ENCODE results near the gene COL26A1. TPM values are rescaled to one million over a fixed set of nuclear protein-coding genes. Genes with fewer than 3 reads are reported as not detected.

Gene COL26A1
- total RNA-seq, 3 donors from 2014 or later (not counting 1 experiment from before 2014, with no cell fraction given), result 0.16 TPM; not detected in 2

DNA sequence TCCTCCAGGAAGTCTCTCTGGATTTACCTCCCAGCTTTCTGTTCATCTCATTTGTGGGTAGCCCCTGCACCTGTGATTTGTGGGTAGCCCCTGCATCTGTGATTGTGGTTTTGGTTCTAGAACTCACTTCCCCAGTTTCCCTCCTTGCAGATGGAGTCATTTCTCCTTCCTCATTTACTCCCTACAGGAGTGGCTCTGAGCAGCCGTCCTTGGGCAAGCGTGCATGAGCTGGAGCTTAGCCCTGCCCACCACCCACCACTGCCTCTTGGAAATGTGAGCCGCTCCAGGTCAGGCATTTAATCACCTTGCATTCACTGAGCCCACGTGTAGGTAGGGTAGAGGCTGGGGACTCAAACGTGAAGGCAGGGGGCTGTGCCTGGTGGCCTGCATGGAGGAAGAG, 8.2 kb downstream of the COL26A1 start:
- H3K4me1 ChIP-seq (ENCODE audit: control insufficient read depth, insufficient read depth, low read length), result no peaks in the 10 kb centered on the region
- no peaks in the 10 kb centered on the region for H3K27me3 ChIP-seq (ENCODE audit: control insufficient read depth, insufficient read depth, low read length)
- H3K4me1 Mint-ChIP-seq, result peaks cover 0 to 5% of the 10 kb centered on the region in 2 donors
- no peaks in the 10 kb centered on the region for H3K36me3 ChIP-seq (ENCODE audit: control insufficient read depth, insufficient read depth, low read length)
- TF ChIP-seq, protein P1, sequence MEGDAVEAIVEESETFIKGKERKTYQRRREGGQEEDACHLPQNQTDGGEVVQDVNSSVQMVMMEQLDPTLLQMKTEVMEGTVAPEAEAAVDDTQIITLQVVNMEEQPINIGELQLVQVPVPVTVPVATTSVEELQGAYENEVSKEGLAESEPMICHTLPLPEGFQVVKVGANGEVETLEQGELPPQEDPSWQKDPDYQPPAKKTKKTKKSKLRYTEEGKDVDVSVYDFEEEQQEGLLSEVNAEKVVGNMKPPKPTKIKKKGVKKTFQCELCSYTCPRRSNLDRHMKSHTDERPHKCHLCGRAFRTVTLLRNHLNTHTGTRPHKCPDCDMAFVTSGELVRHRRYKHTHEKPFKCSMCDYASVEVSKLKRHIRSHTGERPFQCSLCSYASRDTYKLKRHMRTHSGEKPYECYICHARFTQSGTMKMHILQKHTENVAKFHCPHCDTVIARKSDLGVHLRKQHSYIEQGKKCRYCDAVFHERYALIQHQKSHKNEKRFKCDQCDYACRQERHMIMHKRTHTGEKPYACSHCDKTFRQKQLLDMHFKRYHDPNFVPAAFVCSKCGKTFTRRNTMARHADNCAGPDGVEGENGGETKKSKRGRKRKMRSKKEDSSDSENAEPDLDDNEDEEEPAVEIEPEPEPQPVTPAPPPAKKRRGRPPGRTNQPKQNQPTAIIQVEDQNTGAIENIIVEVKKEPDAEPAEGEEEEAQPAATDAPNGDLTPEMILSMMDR (IDR thresholded peaks at IDR 0.05), result no peak
- H3K4me3 Mint-ChIP-seq, result no peak overlapping the region
- no peak overlapping the region for H3K4me3 ChIP-seq (ENCODE audit: low read length)
- WGBS (ENCODE audit: insufficient coverage), result 7% methylated on average over 5 of the region's 5 CpGs
- no peaks in the 10 kb centered on the region for H3K36me3 Mint-ChIP-seq
- ATAC-seq (no peak), DNase-seq (no peak)
- no peak overlapping the region for H3K27ac ChIP-seq (ENCODE audit: low read length)
- H3K27ac Mint-ChIP-seq, result no peak overlapping the region
- no peaks in the 10 kb centered on the region for H3K9me3 ChIP-seq (ENCODE audit: control insufficient read depth, insufficient read depth, low read length)
- H3K27me3 Mint-ChIP-seq (ENCODE audit: low read depth in 2 of 2), result peaks cover 22 to 30% of the 10 kb centered on the region in 2 donors
- H3K9me3 Mint-ChIP-seq, result no peaks in the 10 kb centered on the region
- intact Hi-C loops (cut with micrococcal nuclease), result no loop called here

DNA sequence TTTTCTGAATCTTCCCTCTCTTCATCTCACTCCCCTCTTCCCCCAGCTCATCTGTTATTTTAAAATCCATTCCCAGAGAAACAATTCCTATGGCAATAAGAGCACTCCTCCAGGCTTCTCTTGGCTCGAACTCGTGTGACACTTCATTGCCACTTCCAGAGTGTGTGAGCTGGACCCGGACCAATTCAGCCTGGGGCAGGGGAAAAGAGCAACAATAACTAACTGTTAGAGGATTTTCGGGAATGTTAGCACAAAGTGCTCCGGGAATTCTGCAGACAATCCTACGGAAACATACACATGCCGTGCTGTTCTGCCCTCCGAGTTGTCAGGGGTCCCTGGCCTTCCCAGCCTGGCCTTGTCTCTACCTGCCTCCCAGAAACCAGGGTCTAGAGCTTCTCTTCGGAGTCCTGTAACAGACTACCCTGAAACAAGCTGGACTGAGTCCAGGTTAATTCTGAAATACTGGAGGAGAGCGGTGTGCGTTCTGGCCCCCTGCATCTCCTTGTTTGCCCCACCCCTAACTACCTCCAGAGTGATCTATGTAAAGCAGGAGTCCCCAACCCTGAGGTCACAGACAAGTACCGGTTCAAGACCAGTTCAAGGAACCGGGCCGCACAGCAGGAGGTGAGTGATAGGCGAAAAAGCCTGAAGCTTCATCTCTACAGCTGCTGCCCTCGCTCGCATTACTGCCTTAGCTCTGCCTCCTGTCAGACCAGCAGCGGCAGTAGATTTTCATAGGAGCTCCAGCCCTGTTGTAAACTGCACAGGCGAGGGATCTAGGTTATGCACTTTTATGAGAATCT, 11.3 kb downstream of the COL26A1 start:
- no peaks in the 10 kb centered on the region for H3K4me1 Mint-ChIP-seq

DNA sequence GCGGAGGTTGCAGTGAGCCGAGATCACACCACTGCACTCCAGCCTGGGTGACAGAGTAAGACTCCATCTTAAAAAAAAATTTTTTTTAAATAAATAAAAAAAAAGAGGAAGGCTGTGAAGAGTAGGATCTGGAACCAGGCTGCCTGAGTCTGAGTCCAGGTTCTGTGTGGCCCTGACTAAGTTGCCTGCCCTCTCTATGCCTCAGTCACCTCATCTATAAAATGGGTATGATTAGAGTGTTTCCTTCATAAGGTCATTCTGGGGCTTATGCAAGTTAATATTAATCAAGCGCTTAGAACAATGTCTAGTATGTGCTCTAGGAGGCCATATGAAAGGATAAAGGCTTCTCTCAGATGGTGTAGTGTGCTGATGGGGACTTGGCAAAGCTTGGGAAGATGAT, 12.3 kb downstream of the COL26A1 start:
- H3K36me3 ChIP-seq (ENCODE audit: control insufficient read depth, insufficient read depth, low read length), result no peaks in the 10 kb centered on the region
- no peaks in the 10 kb centered on the region for H3K9me3 ChIP-seq (ENCODE audit: control insufficient read depth, insufficient read depth, low read length)
- no peak overlapping the region for H3K27ac Mint-ChIP-seq
- no peaks in the 10 kb centered on the region for H3K9me3 Mint-ChIP-seq
- no peak overlapping the region for H3K4me3 ChIP-seq (ENCODE audit: low read length)
- H3K4me1 ChIP-seq (ENCODE audit: control insufficient read depth, insufficient read depth, low read length), result no peaks in the 10 kb centered on the region
- TF ChIP-seq, protein P1 (IDR thresholded peaks at IDR 0.05), result no peak
- ATAC-seq (no peak), DNase-seq (no peak)
- H3K27me3 Mint-ChIP-seq (ENCODE audit: low read depth in 2 of 2), result peaks cover 20 to 24% of the 10 kb centered on the region in 2 donors
- intact Hi-C loops (cut with micrococcal nuclease), result no loop called here
- no peaks in the 10 kb centered on the region for H3K27me3 ChIP-seq (ENCODE audit: control insufficient read depth, insufficient read depth, low read length)
- no peaks in the 10 kb centered on the region for H3K36me3 Mint-ChIP-seq
- 94% methylated on average over 2 of the region's 3 CpGs for WGBS (ENCODE audit: insufficient coverage)
- H3K4me1 Mint-ChIP-seq, result no peaks in the 10 kb centered on the region
- no peak overlapping the region for H3K4me3 Mint-ChIP-seq
- H3K27ac ChIP-seq (ENCODE audit: low read length), result no peak overlapping the region

More for the DNA sequence above, 11.3 kb downstream of the COL26A1 start:
- 91% methylated on average over 19 of the region's 19 CpGs for WGBS (ENCODE audit: insufficient coverage)
- Mint-ChIP-seq H3K4me3 (no peak overlapping the region), H3K27ac (no peak overlapping the region), H3K9me3 (no peaks in the 10 kb centered on the region), H3K27me3 (ENCODE audit: low read depth in 2 of 2) (peaks cover 20% of the 10 kb centered on the region in 2 donors), H3K36me3 (no peaks in the 10 kb centered on the region)
- Histone ChIP-seq H3K4me3 (ENCODE audit: low read length) (no peak overlapping the region), H3K9me3 (ENCODE audit: control insufficient read depth, insufficient read depth, low read length) (no peaks in the 10 kb centered on the region), H3K27ac (ENCODE audit: low read length) (no peak overlapping the region), H3K27me3 (ENCODE audit: control insufficient read depth, insufficient read depth, low read length) (no peaks in the 10 kb centered on the region), H3K36me3 (ENCODE audit: control insufficient read depth, insufficient read depth, low read length) (no peaks in the 10 kb centered on the region), H3K4me1 (ENCODE audit: control insufficient read depth, insufficient read depth, low read length) (no peaks in the 10 kb centered on the region)
- intact Hi-C loops (cut with micrococcal nuclease), result no loop called here
- DNase-seq, result no peak
- ATAC-seq, result no peak
- TF ChIP-seq, protein P1 (IDR thresholded peaks at IDR 0.05), result no peak
